ENCODE measurements around the gene TFDP1.

TFDP1 gene

GRCh38 chr13:113665597-113666328, 81.2 kb downstream of the TFDP1 start:
- DNase-seq (ENCODE audit: low read depth, low spot score): no peak

- DNase-seq (ENCODE audit: low read depth, low spot score): no peak
Observed at GRCh38 chr13:113666329-113666670, 81.7 kb downstream of the TFDP1 start.

- DNase-seq (ENCODE audit: low read depth, low spot score): no peak
Observed at GRCh38 chr13:113666951-113667701, 82.6 kb downstream of the TFDP1 start, which contains the start of gene GRK1. Gene GRK1 (plus strand): TSS chr13:113667219. CDS start chr13:113667387, 168 bp downstream.

- no peak for DNase-seq (ENCODE audit: low read depth, low spot score)
Observed at GRCh38 chr13:113667771-113668490, 83.4 kb downstream of the TFDP1 start.

- DNase-seq (ENCODE audit: low read depth, low spot score): no peak
Observed at GRCh38 chr13:113668491-113668971, 84.0 kb downstream of the TFDP1 start.

- no peak for DNase-seq (ENCODE audit: low read depth, low spot score)
Observed at GRCh38 chr13:113669231-113669754, 84.7 kb downstream of the TFDP1 start.

- DNase-seq (ENCODE audit: low read depth, low spot score): no peak
Observed at GRCh38 chr13:113669755-113670341, 85.3 kb downstream of the TFDP1 start.

GRCh38 chr13:113670541-113670940, 86.0 kb downstream of the TFDP1 start:
- DNase-seq (ENCODE audit: low read depth, low spot score): no peak

- DNase-seq (ENCODE audit: low read depth, low spot score): no peak
Observed at GRCh38 chr13:113671066-113672001, 86.8 kb downstream of the TFDP1 start.

- DNase-seq (ENCODE audit: low read depth, low spot score): no peak
Observed at GRCh38 chr13:113672002-113672651, 87.6 kb downstream of the TFDP1 start.
